Measurements from ENCODE around the gene PODN. TPM values are rescaled to one million over a fixed set of nuclear protein-coding genes. Genes with fewer than 3 reads are reported as not detected.

Gene PODN
- total RNA-seq, 1 experiment from 2014 or later = not detected

DNA sequence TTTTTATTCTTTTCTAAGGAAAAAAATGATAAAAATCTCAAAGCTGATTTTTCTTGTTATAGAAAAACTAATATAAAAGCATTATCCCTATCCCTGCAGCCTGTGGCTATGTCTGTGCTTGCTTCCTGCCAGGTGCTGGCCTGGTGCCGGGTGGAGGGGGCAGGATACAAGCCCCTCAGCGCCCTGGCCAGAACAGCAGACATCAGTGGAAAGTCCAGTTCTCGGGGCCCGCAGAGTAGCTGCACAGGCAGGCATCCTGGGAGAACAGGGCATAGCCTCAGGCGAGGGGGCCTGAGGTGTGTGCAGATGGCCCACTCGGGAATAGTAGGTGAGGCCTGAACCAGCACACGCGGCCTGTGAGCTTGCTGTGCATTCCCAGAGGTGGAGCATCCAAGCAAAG, 23.4 kb downstream of the PODN start:
- CTCF ChIA-PET = no interaction called here
- TF ChIP-seq, protein P1, sequence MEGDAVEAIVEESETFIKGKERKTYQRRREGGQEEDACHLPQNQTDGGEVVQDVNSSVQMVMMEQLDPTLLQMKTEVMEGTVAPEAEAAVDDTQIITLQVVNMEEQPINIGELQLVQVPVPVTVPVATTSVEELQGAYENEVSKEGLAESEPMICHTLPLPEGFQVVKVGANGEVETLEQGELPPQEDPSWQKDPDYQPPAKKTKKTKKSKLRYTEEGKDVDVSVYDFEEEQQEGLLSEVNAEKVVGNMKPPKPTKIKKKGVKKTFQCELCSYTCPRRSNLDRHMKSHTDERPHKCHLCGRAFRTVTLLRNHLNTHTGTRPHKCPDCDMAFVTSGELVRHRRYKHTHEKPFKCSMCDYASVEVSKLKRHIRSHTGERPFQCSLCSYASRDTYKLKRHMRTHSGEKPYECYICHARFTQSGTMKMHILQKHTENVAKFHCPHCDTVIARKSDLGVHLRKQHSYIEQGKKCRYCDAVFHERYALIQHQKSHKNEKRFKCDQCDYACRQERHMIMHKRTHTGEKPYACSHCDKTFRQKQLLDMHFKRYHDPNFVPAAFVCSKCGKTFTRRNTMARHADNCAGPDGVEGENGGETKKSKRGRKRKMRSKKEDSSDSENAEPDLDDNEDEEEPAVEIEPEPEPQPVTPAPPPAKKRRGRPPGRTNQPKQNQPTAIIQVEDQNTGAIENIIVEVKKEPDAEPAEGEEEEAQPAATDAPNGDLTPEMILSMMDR (IDR thresholded peaks at IDR 0.05; ENCODE audit: insufficient read depth in 1 of 2, low read depth in 1 of 2, low read length in 1 of 2, severe bottlenecking in 1 of 2, unreplicated experiment in 1 of 2) = no peak
- DNase-seq = no peak
- Mint-ChIP-seq H3K9me3 (ENCODE audit: unreplicated experiment) (no peaks in the 10 kb centered on the region), H3K27ac (ENCODE audit: unreplicated experiment) (no peak overlapping the region), H3K36me3 (ENCODE audit: insufficient read depth, unreplicated experiment) (peaks cover 4% of the 10 kb centered on the region), H3K4me3 (ENCODE audit: unreplicated experiment) (no peak overlapping the region), H3K27me3 (ENCODE audit: insufficient read depth, unreplicated experiment) (no peaks in the 10 kb centered on the region), H3K4me1 (ENCODE audit: low read depth, unreplicated experiment) (no peaks in the 10 kb centered on the region)
- BruUV-seq (replicated peaks) = no TSS peak
- H3K27me3 ChIP-seq (replicated peaks; ENCODE audit: control insufficient read depth, insufficient read depth, low read length) = no peaks in the 10 kb centered on the region
- no peaks in the 10 kb centered on the region for H3K9me3 ChIP-seq
- H3K36me3 ChIP-seq (ENCODE audit: control insufficient read depth, insufficient read depth, low read length) = no peaks in the 10 kb centered on the region
- POLR2A ChIA-PET = no interaction called here
- peaks cover 16% of the 10 kb centered on the region for H3K4me1 ChIP-seq
- no peak overlapping the region for H3K4me3 ChIP-seq (ENCODE audit: low read depth, low read length)
- intact Hi-C loops (cut with micrococcal nuclease; ENCODE audit: unreplicated experiment) = no loop called here

- Histone ChIP-seq H3K4me3 (ENCODE audit: low read depth, low read length) (no peak overlapping the region), H3K36me3 (ENCODE audit: control insufficient read depth, insufficient read depth, low read length) (no peaks in the 10 kb centered on the region), H3K4me1 (peaks cover 20% of the 10 kb centered on the region), H3K27me3 (replicated peaks; ENCODE audit: control insufficient read depth, insufficient read depth, low read length) (no peaks in the 10 kb centered on the region), H3K9me3 (no peaks in the 10 kb centered on the region)
- no peak for DNase-seq
- H3K27me3 Mint-ChIP-seq (ENCODE audit: insufficient read depth, unreplicated experiment) = no peaks in the 10 kb centered on the region
- CTCF ChIA-PET = interaction anchor here (0.7 kb wide), 1 partner anchor 85 kb away, joined by 3 read pairs; no protein-coding TSS in a partner anchor
- no peaks in the 10 kb centered on the region for H3K4me1 Mint-ChIP-seq (ENCODE audit: low read depth, unreplicated experiment)
- no peak overlapping the region for H3K4me3 Mint-ChIP-seq (ENCODE audit: unreplicated experiment)
- H3K36me3 Mint-ChIP-seq (ENCODE audit: insufficient read depth, unreplicated experiment) = peaks cover 4% of the 10 kb centered on the region
- intact Hi-C loops (cut with micrococcal nuclease; ENCODE audit: unreplicated experiment) = no loop called here
- BruUV-seq (replicated peaks) = no TSS peak
- H3K27ac Mint-ChIP-seq (ENCODE audit: unreplicated experiment) = no peak overlapping the region
- POLR2A ChIA-PET = interaction anchor here (0.6 kb wide), 1 partner anchor 140 kb away, joined by 7 read pairs; no protein-coding TSS in a partner anchor
- TF ChIP-seq, protein P1 (IDR thresholded peaks at IDR 0.05; ENCODE audit: insufficient read depth in 1 of 2, low read depth in 1 of 2, low read length in 1 of 2, severe bottlenecking in 1 of 2, unreplicated experiment in 1 of 2) = no peak
- no peaks in the 10 kb centered on the region for H3K9me3 Mint-ChIP-seq (ENCODE audit: unreplicated experiment)
Measured at GRCh38 chr1:53086491-53087070, 24.6 kb downstream of the PODN start.

DNA sequence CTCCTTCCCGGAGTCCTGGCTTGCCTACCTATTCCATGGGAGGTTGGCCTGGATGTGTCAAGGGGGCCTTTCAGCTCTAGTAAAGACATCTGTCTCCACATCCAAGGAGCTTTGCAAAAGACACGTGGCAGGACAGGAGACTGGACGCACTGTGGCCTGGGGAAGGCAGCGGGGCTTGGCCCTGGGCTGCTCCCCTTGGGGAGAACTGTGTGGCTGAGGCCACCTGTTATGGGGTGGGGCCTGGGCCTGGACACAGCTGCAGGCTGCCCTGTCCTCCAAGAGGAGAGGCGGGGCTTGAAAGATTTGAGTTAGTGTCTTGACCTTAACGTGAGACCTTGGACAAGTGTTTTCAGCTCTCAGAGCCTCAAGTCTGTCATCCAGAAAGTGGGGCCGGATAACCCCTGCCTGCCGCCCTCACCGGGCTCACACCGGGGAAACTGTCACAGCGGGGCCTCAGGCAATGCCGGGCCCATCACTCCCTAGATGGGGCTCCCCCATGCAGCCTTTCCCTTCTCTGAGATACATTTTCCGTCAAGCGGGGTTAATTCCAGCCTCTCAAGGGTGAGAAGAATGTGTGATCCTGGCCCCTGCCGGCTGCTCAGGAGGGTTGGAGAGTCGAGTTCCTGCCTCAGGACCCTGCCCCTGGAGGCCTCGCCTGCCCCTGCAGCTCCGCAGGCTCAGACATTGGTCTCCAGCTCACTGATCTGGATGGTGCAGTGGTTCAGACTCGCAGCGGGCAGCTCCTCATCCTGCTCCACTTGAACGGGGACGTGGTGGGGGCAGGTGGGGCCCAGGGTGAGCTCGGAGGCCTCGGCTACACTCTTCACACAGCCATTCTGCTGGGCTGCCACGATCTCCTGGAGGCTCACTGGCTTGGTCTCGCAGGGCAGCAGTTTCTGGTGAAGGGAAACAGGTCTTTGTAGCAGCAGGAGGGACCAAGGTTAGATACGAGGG, 25.6 kb downstream of the PODN start:
- Mint-ChIP-seq H3K36me3 (ENCODE audit: insufficient read depth, unreplicated experiment) (no peaks in the 10 kb centered on the region), H3K27ac (ENCODE audit: unreplicated experiment) (no peak overlapping the region), H3K4me3 (ENCODE audit: unreplicated experiment) (no peak overlapping the region), H3K4me1 (ENCODE audit: low read depth, unreplicated experiment) (no peaks in the 10 kb centered on the region), H3K27me3 (ENCODE audit: insufficient read depth, unreplicated experiment) (no peaks in the 10 kb centered on the region), H3K9me3 (ENCODE audit: unreplicated experiment) (no peaks in the 10 kb centered on the region)
- H3K4me3 ChIP-seq (ENCODE audit: low read depth, low read length) = no peak overlapping the region
- no peaks in the 10 kb centered on the region for H3K27me3 ChIP-seq (replicated peaks; ENCODE audit: control insufficient read depth, insufficient read depth, low read length)
- CTCF ChIA-PET = no interaction called here
- DNase-seq = no peak
- BruUV-seq (replicated peaks) = no TSS peak
- TF ChIP-seq, protein P1 (IDR thresholded peaks at IDR 0.05; ENCODE audit: insufficient read depth in 1 of 2, low read depth in 1 of 2, low read length in 1 of 2, severe bottlenecking in 1 of 2, unreplicated experiment in 1 of 2) = no peak
- POLR2A ChIA-PET = no interaction called here
- peaks cover 20% of the 10 kb centered on the region for H3K4me1 ChIP-seq
- intact Hi-C loops (cut with micrococcal nuclease; ENCODE audit: unreplicated experiment) = no loop called here
- H3K36me3 ChIP-seq (ENCODE audit: control insufficient read depth, insufficient read depth, low read length) = no peaks in the 10 kb centered on the region
- H3K9me3 ChIP-seq = no peaks in the 10 kb centered on the region
